SK-N-MC (cell line): ENCODE data around the gene KCNQ1.

Source experiments
- DNase-seq: peaks from one replicate; pipeline ENCODE4 v3.0.0-alpha.2; 2011; ENCODE audit warnings: low read depth, low spot score
- H3K27ac ChIP-seq: fragments of 200-600 bp; sonication (generic); 2 replicates; pipeline ENCODE4 v1.5.1; 2016; ENCODE audit warnings: mixed run types
- H3K36me3 ChIP-seq: fragments of 200-600 bp; sonication (generic); 2 replicates; pipeline ENCODE4 v1.6.1; 2017; ENCODE audit warnings: antibody characterized with exemption, low read length, mixed read lengths; ENCODE audit not compliant: insufficient read depth
- H3K4me3 ChIP-seq: fragments of 200-600 bp; sonication (generic); 2 replicates; pipeline ENCODE4 v1.5.1; 2016
- H3K9ac ChIP-seq: fragments of 200-600 bp; sonication (generic); 2 replicates; pipeline ENCODE4 v1.8.0; 2017; ENCODE audit warnings: mixed run types, mixed read lengths; ENCODE audit not compliant: insufficient read length
- H3K9me3 ChIP-seq: fragments of 200-600 bp; sonication (generic); 2 replicates; pipeline ENCODE4 v1.6.1; 2017; ENCODE audit warnings: low read depth, mild to moderate bottlenecking, antibody characterized with exemption, low read length, moderate library complexity, mixed read lengths
- EZH2 ChIP-seq: fragments of 200-600 bp; sonication (generic); IDR thresholded peaks from one replicate; pipeline ENCODE4 v1.6.1; 2017; ENCODE audit warnings: antibody characterized with exemption
- FOXP2 ChIP-seq: optimal IDR thresholded peaks from 2 replicates; pipeline ENCODE3; 2011; ENCODE audit warnings: mild to moderate bottlenecking, moderate library complexity; ENCODE audit not compliant: insufficient read depth; ENCODE audit errors: extremely low read length, control extremely low read depth
- POLR2AphosphoS5 ChIP-seq: IDR thresholded peaks from 2 replicates; pipeline ENCODE4 v1.6.1; 2012; ENCODE audit warnings: mild to moderate bottlenecking, low read depth, low read length, borderline replicate concordance

KCNQ1 gene

GRCh38 chr11:2558397-2558796, 113.6 kb downstream of the KCNQ1 start:
- Histone ChIP-seq H3K9ac (no peak overlapping the region), H3K27ac (no peak overlapping the region), H3K4me3 (no peak overlapping the region), H3K9me3 (no peaks in the 10 kb centered on the region), H3K36me3 (no peaks in the 10 kb centered on the region)
- TF ChIP-seq POLR2AphosphoS5 (no peak), EZH2 (no peak), FOXP2 (no peak)
- no peak for DNase-seq

- no peak overlapping the region for H3K9ac ChIP-seq
- DNase-seq = no peak
- H3K36me3 ChIP-seq = no peaks in the 10 kb centered on the region
- H3K4me3 ChIP-seq = no peak overlapping the region
- no peak overlapping the region for H3K27ac ChIP-seq
- no peaks in the 10 kb centered on the region for H3K9me3 ChIP-seq
- no peak for TF ChIP-seq EZH2
- TF ChIP-seq FOXP2 = no peak
- TF ChIP-seq POLR2AphosphoS5 = no peak
Measured at GRCh38 chr11:2558861-2559526, 114.2 kb downstream of the KCNQ1 start.

DNA sequence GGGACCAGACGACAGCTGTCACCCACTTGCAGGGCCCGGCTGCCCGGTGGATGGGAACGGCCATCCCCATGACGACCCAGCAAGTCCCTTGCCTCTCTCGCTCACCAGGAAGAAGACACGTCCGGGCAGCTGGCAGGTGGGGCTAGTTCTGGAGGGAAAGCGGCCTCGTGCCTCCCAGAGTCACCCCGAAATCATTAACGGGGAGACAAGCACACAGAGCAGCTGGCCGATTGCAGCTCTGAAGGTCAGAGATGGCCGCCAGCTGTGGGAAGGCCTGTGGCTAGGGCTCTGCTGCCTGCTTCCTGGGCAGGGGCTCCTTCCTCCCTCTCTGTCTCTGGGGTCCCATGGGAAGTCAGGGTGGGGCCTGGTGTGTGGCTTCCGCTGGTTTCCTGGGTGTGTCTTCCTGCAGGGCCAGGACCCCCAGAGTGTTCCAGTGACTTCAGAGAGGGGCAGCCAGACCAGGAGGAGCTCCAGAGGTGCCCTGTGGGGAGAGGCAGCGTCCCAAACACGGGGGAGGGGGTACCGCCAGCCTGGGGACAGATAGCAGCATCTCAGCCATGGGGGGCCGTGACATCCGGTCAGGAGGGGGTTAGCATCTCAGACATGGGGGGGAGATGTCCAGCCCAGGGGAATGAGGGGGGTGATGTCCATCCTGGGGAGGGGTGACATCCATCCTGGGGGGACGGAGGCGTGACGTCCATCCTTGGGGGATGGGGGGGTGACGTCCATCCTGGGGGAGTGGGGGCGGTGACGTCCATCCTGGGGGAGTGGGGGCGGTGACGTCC, 114.9 kb downstream of the KCNQ1 start:
- Histone ChIP-seq H3K9me3 (no peaks in the 10 kb centered on the region), H3K27ac (no peak overlapping the region), H3K36me3 (no peaks in the 10 kb centered on the region), H3K9ac (no peak overlapping the region), H3K4me3 (no peak overlapping the region)
- no peak for DNase-seq
- TF ChIP-seq EZH2 = no peak
- TF ChIP-seq POLR2AphosphoS5 = no peak
- TF ChIP-seq FOXP2 = no peak

DNA sequence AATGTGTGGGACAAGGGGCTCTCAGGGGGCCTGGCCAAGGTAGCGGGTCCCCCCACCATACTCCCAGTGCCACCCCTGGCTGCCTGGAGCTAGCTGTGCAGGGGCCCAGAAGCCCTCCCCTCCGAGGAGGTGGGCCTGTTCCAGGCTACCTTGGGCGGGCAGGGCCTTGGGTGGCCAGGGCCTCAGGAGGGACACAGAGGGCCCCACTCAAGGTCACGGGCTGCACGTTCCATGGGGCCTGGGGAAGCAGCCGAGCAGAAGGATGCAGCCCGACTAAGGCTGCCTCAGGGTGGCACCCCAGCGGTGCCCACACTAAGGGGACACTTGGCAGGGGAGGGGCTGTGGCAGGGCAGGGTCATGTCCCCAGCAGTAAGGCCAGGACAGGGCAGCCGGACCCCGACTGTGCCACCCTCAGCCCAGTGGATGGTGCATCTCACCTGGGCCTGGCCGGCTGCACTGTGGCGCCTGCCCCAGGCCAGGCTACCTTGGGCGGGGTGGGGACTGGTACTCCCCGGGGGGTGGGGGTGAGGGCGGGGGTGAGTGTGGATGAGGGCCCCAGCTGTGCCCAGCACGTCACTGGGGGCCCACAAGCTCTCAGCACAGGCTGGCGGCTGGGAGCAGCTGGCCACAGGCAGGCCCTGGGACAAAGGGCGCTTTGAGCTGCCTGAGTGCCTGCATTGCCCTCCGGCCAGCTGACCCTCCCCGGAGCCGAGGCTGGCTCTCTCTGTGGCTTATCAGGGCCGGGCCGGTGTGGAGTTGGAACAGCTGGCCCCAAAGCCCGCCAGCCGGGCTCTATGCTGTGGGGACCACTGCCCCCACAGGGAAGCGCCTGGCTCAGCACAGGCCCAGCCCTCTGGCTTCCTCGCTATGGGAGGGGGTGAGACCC, 117.1 kb downstream of the KCNQ1 start:
- DNase-seq = no peak
- no peak overlapping the region for H3K9ac ChIP-seq
- no peak overlapping the region for H3K27ac ChIP-seq
- no peaks in the 10 kb centered on the region for H3K36me3 ChIP-seq
- no peak for TF ChIP-seq FOXP2
- no peak for TF ChIP-seq EZH2
- no peak for TF ChIP-seq POLR2AphosphoS5
- H3K9me3 ChIP-seq = no peaks in the 10 kb centered on the region
- no peak overlapping the region for H3K4me3 ChIP-seq

GRCh38 chr11:2562890-2563212, 118.0 kb downstream of the KCNQ1 start:
- DNase-seq = no peak
- Histone ChIP-seq H3K36me3 (no peaks in the 10 kb centered on the region), H3K9ac (no peak overlapping the region), H3K27ac (no peak overlapping the region), H3K9me3 (no peaks in the 10 kb centered on the region), H3K4me3 (no peak overlapping the region)
- no peak for TF ChIP-seq POLR2AphosphoS5
- no peak for TF ChIP-seq FOXP2
- no peak for TF ChIP-seq EZH2

GRCh38 chr11:2563213-2564007, 118.6 kb downstream of the KCNQ1 start:
- H3K4me3 ChIP-seq = no peak overlapping the region
- DNase-seq = no peak
- no peak overlapping the region for H3K9ac ChIP-seq

GRCh38 chr11:2564008-2564530, 119.3 kb downstream of the KCNQ1 start:
- no peak for DNase-seq
- TF ChIP-seq POLR2AphosphoS5 = no peak
- TF ChIP-seq EZH2 = no peak
- no peak for TF ChIP-seq FOXP2
- no peaks in the 10 kb centered on the region for H3K9me3 ChIP-seq

More at GRCh38 chr11:2563213-2564007, 118.6 kb downstream of the KCNQ1 start:
- H3K9me3 ChIP-seq = no peaks in the 10 kb centered on the region
- H3K36me3 ChIP-seq = no peaks in the 10 kb centered on the region
- H3K27ac ChIP-seq = no peak overlapping the region
- no peak for TF ChIP-seq EZH2
- TF ChIP-seq FOXP2 = no peak
- TF ChIP-seq POLR2AphosphoS5 = no peak

DNA sequence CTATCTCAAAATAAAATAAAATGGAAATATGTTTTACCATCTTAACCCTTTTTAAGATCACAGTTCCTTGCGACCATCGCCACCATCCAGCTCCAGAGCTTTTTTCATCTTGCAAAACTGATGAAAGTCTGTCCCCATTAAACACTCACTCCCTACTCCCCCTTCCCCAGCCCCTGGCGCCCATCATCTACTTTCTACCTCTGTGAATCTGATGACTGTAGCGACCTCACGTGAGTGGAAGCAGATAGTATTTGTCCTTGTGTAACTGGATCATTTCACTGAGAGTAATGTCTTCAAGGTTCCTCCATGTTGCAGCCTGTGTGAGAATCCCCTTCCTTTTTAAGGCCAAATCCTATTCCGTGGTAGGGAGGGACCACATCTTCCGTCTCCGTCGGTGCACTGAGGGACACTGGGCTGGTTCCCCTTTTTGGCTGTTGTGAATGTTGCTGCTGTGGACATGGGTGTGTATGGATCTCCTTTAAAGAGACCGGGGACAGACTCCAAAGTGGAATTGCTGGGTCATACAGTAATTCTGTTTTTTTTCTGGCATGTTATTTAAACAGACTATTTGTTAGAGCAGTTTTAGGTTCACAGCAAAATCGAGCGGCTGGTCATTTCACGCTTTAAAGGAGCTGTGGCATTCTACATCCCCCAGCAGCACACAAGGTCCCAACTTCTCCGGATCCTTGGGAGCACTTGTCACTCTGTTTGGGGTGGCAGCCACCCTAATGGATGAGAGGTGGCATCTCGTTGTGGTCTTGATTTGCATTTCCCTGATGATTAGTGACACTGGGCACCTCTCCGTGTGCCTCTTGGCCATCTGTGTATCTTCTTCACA, 120.0 kb downstream of the KCNQ1 start:
- Histone ChIP-seq H3K9ac (no peak overlapping the region), H3K9me3 (no peaks in the 10 kb centered on the region), H3K27ac (no peak overlapping the region), H3K4me3 (no peak overlapping the region), H3K36me3 (no peaks in the 10 kb centered on the region)
- no peak for DNase-seq
- no peak for TF ChIP-seq FOXP2
- no peak for TF ChIP-seq POLR2AphosphoS5
- TF ChIP-seq EZH2 = no peak

More at GRCh38 chr11:2564008-2564530, 119.3 kb downstream of the KCNQ1 start:
- Histone ChIP-seq H3K36me3 (no peaks in the 10 kb centered on the region), H3K4me3 (no peak overlapping the region), H3K27ac (no peak overlapping the region), H3K9ac (no peak overlapping the region)
